Calu3 (cell line): ENCODE data around the gene BFSP2. TPM values are rescaled to one million over a fixed set of nuclear protein-coding genes. Genes with fewer than 3 reads are reported as not detected.
A peak's percentile ranks its signal among the peaks of the same experiment; 100 is the strongest.
"Not testable (repeated sequence)": the region's sequence is repeated elsewhere in the genome, so short reads cannot be mapped to it uniquely, and the experiment has no call there.

Experiments used
- BruUV-seq: library from RNA; stranded (reverse); fragments of 400-500 nt; replicated peaks from 2 replicates; lab custom pipeline; 2021; lab: Mats Ljungman, UMichigan
- CTCF ChIA-PET: fragments of 300-600 bp; sonication (Branson Sonifier 250); formaldehyde crosslinking; loops from one replicate; lab custom pipeline; 2022; ENCODE audit warnings: antibody characterized with exemption; lab: Charles Lee
- DNase-seq: peaks from one replicate; pipeline ENCODE4 v3.0.0; 2022
- H3K27ac Mint-ChIP-seq: one replicate; pipeline ENCODE4 v1.8.0; 2022; ENCODE audit warnings: mixed read lengths; ENCODE audit not compliant: unreplicated experiment
- H3K27me3 Mint-ChIP-seq: one replicate; pipeline ENCODE4 v1.8.0; 2022; ENCODE audit warnings: mixed read lengths; ENCODE audit not compliant: unreplicated experiment
- H3K36me3 Mint-ChIP-seq: one replicate; pipeline ENCODE4 v1.8.0; 2022; ENCODE audit warnings: mild to moderate bottlenecking, moderate library complexity, mixed read lengths; ENCODE audit not compliant: insufficient read depth, unreplicated experiment
- H3K4me1 Mint-ChIP-seq: one replicate; pipeline ENCODE4 v1.8.0; 2022; ENCODE audit warnings: mild to moderate bottlenecking, low read depth, mixed read lengths; ENCODE audit not compliant: unreplicated experiment
- H3K4me3 Mint-ChIP-seq: one replicate; pipeline ENCODE4 v1.8.0; 2022; ENCODE audit warnings: mild to moderate bottlenecking, low read depth, moderate library complexity, mixed read lengths; ENCODE audit not compliant: unreplicated experiment
- H3K9me3 Mint-ChIP-seq: one replicate; pipeline ENCODE4 v1.8.0; 2022; ENCODE audit warnings: low read depth, mixed read lengths; ENCODE audit not compliant: unreplicated experiment
- intact Hi-C: fragments of 100-400 bp; cut with micrococcal nuclease; formaldehyde crosslinking; loops from one replicate; pipeline ENCODE4 v1.10.0; 2022; ENCODE audit not compliant: unreplicated experiment
- total RNA-seq: library from RNA; stranded (reverse); gene quantifications from 2 replicates; pipeline ENCODE4 v1.2.3, GENCODE V29; 2022
- TF ChIP-seq, protein P1 (sequence below): fragments of 200-600 bp; IDR thresholded peaks from one replicate; pipeline ENCODE4 v1.8.0; 2022; ENCODE audit warnings: antibody characterized with exemption; ENCODE audit not compliant: unreplicated experiment

The BFSP2 gene
- total RNA-seq, 1 experiment from 2014 or later = not detected

GRCh38 chr3:133494469-133494868 lies 94.6 kb downstream of the BFSP2 start:
- H3K4me1 Mint-ChIP-seq = peaks cover 3% of the 10 kb centered on the region
- no TSS peak for BruUV-seq
- H3K27ac Mint-ChIP-seq = no peak overlapping the region
- CTCF ChIA-PET = interaction anchor here (1.0 to 1.1 kb wide), 2 partner anchors 17 to 84 kb away, joined by 3 to 5 read pairs; no protein-coding TSS in a partner anchor
- no peaks in the 10 kb centered on the region for H3K27me3 Mint-ChIP-seq
- no peak overlapping the region for H3K4me3 Mint-ChIP-seq
- peak; percentile 68 for DNase-seq
- no peaks in the 10 kb centered on the region for H3K36me3 Mint-ChIP-seq
- intact Hi-C loops = no loop called here
- H3K9me3 Mint-ChIP-seq = no peaks in the 10 kb centered on the region
- TF ChIP-seq, protein P1, sequence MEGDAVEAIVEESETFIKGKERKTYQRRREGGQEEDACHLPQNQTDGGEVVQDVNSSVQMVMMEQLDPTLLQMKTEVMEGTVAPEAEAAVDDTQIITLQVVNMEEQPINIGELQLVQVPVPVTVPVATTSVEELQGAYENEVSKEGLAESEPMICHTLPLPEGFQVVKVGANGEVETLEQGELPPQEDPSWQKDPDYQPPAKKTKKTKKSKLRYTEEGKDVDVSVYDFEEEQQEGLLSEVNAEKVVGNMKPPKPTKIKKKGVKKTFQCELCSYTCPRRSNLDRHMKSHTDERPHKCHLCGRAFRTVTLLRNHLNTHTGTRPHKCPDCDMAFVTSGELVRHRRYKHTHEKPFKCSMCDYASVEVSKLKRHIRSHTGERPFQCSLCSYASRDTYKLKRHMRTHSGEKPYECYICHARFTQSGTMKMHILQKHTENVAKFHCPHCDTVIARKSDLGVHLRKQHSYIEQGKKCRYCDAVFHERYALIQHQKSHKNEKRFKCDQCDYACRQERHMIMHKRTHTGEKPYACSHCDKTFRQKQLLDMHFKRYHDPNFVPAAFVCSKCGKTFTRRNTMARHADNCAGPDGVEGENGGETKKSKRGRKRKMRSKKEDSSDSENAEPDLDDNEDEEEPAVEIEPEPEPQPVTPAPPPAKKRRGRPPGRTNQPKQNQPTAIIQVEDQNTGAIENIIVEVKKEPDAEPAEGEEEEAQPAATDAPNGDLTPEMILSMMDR = no peak

- DNase-seq, intact Hi-C loops, H3K27ac Mint-ChIP-seq, CTCF ChIA-PET, H3K36me3 Mint-ChIP-seq, H3K4me3 Mint-ChIP-seq, H3K9me3 Mint-ChIP-seq, BruUV-seq: not testable (repeated sequence)
- Mint-ChIP-seq H3K27me3 (peaks cover 11% of the 10 kb centered on the region), H3K4me1 (peaks cover 13% of the 10 kb centered on the region)
Observed at GRCh38 chr3:133502542-133502941, 102.7 kb downstream of the BFSP2 start.

DNA sequence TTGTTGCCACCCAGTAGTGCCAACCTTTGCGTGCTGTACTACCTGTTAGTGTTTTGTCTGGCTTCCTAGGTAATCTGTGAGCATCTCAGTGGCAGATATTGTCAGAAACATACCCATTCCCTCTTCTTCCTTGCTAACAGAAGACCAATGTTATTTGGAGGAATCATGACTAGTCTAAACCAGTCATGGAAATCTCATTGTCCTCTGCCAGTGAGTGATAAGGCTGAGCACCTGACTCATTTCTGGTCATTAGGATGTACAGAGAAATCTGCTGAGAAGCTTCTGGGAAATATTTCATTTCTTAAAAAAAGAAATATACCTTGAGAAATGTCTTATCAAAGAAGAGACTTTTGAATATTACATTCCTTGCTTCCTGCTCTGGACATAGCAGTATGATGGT lies 103.6 kb downstream of the BFSP2 start:
- BruUV-seq = no TSS peak
- Mint-ChIP-seq H3K4me3 (no peak overlapping the region), H3K4me1 (peaks cover 13% of the 10 kb centered on the region), H3K27ac (no peak overlapping the region), H3K36me3 (no peaks in the 10 kb centered on the region), H3K9me3 (no peaks in the 10 kb centered on the region), H3K27me3 (peaks cover 11% of the 10 kb centered on the region)
- intact Hi-C loops = no loop called here
- TF ChIP-seq, protein P1 = no peak
- DNase-seq = no peak
- CTCF ChIA-PET = no interaction called here

GRCh38 chr3:133504736-133505135 lies 104.9 kb downstream of the BFSP2 start:
- BruUV-seq = no TSS peak
- peaks cover 11% of the 10 kb centered on the region for H3K27me3 Mint-ChIP-seq
- TF ChIP-seq, protein P1 = no peak
- intact Hi-C loops = no loop called here
- H3K9me3 Mint-ChIP-seq = no peaks in the 10 kb centered on the region
- H3K4me3 Mint-ChIP-seq = no peak overlapping the region
- no peak for DNase-seq
- H3K27ac Mint-ChIP-seq = no peak overlapping the region
- CTCF ChIA-PET = interaction anchor here (0.6 to 1.8 kb wide), 2 partner anchors 18 to 267 kb away, joined by 3 to 5 read pairs; no protein-coding TSS in a partner anchor
- peaks cover 13% of the 10 kb centered on the region for H3K4me1 Mint-ChIP-seq
- H3K36me3 Mint-ChIP-seq = no peaks in the 10 kb centered on the region

- CTCF ChIA-PET = interaction anchor here (0.6 to 1.8 kb wide), 4 partner anchors 19 to 73 kb away, joined by 3 to 5 read pairs (median 4); partner anchors contain the start of gene CDV3
- Mint-ChIP-seq H3K9me3 (no peaks in the 10 kb centered on the region), H3K27me3 (peaks cover 11% of the 10 kb centered on the region), H3K36me3 (no peaks in the 10 kb centered on the region), H3K4me3 (peak overlapping the region; percentile 2), H3K27ac (peak overlapping the region; percentile 50), H3K4me1 (peaks cover 13% of the 10 kb centered on the region)
- BruUV-seq = no TSS peak
- intact Hi-C loops = no loop called here
- TF ChIP-seq, protein P1 = no peak
- DNase-seq = no peak
Observed at GRCh38 chr3:133505813-133506212, 106.0 kb downstream of the BFSP2 start.
